Suprapubic skin (tissue), 3 donors: Measurements from ENCODE around the gene COIL.

Experiments used
- CTCF ChIP-seq, 2 donors: fragments of 200-600 bp in 1 of 2; fragments of 450-650 bp in 1 of 2; sonication (generic) in 1 of 2; IDR thresholded peaks; one replicate each; pipeline ENCODE4 v1.5.1; 2016 to 2019; ENCODE audit warnings: antibody characterized with exemption in 2 of 2, mild to moderate bottlenecking in 1 of 2, moderate library complexity in 1 of 2
- POLR2A ChIP-seq, 2 donors: fragments of 450-650 bp; IDR thresholded peaks; one replicate each; pipeline ENCODE4 v1.6.1; 2017; ENCODE audit warnings: antibody characterized with exemption in 2 of 2, mild to moderate bottlenecking in 2 of 2, moderate library complexity in 2 of 2

DNA sequence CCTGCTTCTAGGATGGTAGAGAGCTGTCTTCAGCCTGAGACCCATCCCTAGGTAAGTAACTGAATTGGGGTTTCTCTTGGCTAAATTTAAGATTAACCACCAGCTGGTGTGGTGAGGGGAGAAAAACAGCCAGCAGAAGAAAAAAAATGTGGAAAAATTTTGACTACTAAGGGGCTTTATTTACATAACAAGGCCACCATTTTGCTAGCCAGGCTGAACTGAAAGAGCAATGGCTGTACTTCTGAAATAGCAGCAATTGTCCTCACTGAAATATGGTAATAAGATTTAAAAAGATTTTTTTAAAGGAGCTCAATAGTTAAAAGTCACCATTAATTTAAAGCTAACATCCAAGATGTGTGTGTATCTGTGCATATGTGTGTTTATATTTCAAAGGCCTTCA, 34.6 kb downstream of the COIL start:
- TF ChIP-seq POLR2A (IDR thresholded peaks at IDR 0.05) (no peak), CTCF (IDR thresholded peaks at IDR 0.05) (no peak)
